Upper lobe of right lung (tissue), 1 donor: ENCODE data around the gene B4GALT4. TPM values are rescaled to one million over a fixed set of nuclear protein-coding genes. Genes with fewer than 3 reads are reported as not detected.
A peak's percentile ranks its signal among the peaks of the same experiment; 100 is the strongest.

Experiments used
- ATAC-seq: fragments of 200-7000 bp; cut with Tn5 transposase; one replicate; pipeline ENCODE4 v1.9.1; 2020; ENCODE audit warnings: mild to moderate bottlenecking, moderate library complexity
- DNase-seq: peaks from one replicate; pipeline ENCODE4 v3.0.0-alpha.2; 2020
- H3K27ac ChIP-seq: fragments of 200-600 bp; one replicate; pipeline ENCODE4 v1.8.0; 2022
- H3K27me3 ChIP-seq: fragments of 200-600 bp; one replicate; pipeline ENCODE4 v1.8.0; 2022; ENCODE audit warnings: mild to moderate bottlenecking
- H3K36me3 ChIP-seq: fragments of 200-600 bp; one replicate; pipeline ENCODE4 v1.8.0; 2022
- H3K4me1 ChIP-seq: fragments of 200-600 bp; one replicate; pipeline ENCODE4 v1.8.0; 2022
- H3K4me3 ChIP-seq: fragments of 200-600 bp; one replicate; pipeline ENCODE4 v1.8.0; 2022; ENCODE audit warnings: mild to moderate bottlenecking
- H3K9me3 ChIP-seq: fragments of 200-600 bp; one replicate; pipeline ENCODE4 v1.8.0; 2022
- intact Hi-C: fragments of 100-400 bp; cut with DNase I; formaldehyde crosslinking; loops from one replicate; pipeline ENCODE4 v1.11.0; 2022
- long read RNA-seq: library from polyadenylated mRNA; unstranded; transcript quantifications from one replicate; pipeline ENCODE4 v2.0.0, GENCODE V29; 2021
- total RNA-seq: library from RNA; stranded (reverse); fragmentation: NEBNext Ultra II Directional; extraction: Animal tissue kit (Norgen Biotek cat#: 25700); gene quantifications from one replicate; pipeline ENCODE4 v1.2.1, GENCODE V29; 2021
- TF ChIP-seq, protein P1 (sequence below): fragments of 200-600 bp; IDR thresholded peaks from one replicate; pipeline ENCODE4 v1.8.0; 2022; ENCODE audit warnings: antibody characterized with exemption
- donor health status: DM: no; HTN: yes; CAD: no; lungs with severe emphysema.

B4GALT4 gene, protein sequence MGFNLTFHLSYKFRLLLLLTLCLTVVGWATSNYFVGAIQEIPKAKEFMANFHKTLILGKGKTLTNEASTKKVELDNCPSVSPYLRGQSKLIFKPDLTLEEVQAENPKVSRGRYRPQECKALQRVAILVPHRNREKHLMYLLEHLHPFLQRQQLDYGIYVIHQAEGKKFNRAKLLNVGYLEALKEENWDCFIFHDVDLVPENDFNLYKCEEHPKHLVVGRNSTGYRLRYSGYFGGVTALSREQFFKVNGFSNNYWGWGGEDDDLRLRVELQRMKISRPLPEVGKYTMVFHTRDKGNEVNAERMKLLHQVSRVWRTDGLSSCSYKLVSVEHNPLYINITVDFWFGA
- total RNA-seq, result 15.8 TPM
- long read RNA-seq, transcript B4GALT4-202 (8 exons, 2,459 nt), result major isoform, 12 of 25 reads
- long read RNA-seq, partial matches to known transcripts, result 1 of 25 reads
- long read RNA-seq, other reads (novel, unspliced or antisense), result 10 of 25 reads

DNA sequence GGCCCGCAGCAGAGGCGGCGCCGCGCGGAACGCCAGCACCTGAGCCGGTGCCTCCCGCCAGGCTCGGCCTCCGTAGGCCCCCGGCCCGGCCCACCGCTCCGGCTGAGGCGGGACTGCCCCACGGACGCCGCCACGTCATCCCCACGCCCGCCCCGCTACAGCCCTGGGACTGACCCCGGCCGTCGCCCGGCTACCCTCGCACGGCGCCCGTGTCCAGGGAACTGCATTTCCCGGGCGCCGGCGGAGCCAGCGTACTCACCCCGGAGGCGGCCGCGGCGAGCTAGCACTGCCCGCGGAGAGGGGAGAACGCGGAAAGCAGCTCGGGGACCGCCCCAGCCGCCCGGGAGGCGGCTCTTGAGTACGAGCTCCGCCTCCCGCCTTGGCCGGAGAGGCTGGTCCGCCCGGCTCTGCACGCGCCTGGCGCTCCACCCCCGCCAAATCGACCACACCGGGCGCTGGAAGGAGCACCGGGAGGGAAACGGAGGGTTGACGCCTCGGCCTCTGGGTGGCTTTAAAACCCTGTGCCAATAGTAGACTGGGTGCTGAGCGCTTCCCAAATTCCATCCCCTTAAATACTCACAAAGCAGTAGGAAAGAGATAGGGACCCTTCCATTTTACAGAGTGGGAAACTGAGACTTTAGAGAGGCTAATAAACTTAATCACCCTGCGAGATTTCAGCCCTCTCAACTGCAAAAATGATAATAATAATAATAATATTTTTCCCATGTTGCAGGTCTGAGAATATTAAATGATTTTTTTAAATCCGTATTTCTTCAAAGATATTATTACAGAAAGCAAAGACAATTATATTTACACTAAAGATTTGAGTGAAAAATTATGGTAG is at the start of gene B4GALT4:
B4GALT4 (minus strand) TSS at position 288 of the 844 bp plus-strand sequence. CDS start 10,779 bp downstream, outside the sequence.
- TF ChIP-seq, protein P1, sequence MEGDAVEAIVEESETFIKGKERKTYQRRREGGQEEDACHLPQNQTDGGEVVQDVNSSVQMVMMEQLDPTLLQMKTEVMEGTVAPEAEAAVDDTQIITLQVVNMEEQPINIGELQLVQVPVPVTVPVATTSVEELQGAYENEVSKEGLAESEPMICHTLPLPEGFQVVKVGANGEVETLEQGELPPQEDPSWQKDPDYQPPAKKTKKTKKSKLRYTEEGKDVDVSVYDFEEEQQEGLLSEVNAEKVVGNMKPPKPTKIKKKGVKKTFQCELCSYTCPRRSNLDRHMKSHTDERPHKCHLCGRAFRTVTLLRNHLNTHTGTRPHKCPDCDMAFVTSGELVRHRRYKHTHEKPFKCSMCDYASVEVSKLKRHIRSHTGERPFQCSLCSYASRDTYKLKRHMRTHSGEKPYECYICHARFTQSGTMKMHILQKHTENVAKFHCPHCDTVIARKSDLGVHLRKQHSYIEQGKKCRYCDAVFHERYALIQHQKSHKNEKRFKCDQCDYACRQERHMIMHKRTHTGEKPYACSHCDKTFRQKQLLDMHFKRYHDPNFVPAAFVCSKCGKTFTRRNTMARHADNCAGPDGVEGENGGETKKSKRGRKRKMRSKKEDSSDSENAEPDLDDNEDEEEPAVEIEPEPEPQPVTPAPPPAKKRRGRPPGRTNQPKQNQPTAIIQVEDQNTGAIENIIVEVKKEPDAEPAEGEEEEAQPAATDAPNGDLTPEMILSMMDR, result no peak
- ATAC-seq (peak; percentile 97), DNase-seq (peak; percentile 95)
- no peaks in the 10 kb centered on the region for H3K27me3 ChIP-seq
- peak within 1 kb of the TSS; percentile 94 for H3K27ac ChIP-seq
- peaks cover 14% of the 10 kb centered on the region for H3K4me1 ChIP-seq
- peak within 1 kb of the TSS; percentile 81 for H3K4me3 ChIP-seq
- intact Hi-C loops, result no loop called here
- peaks cover 10% of the 10 kb centered on the region for H3K36me3 ChIP-seq
- H3K9me3 ChIP-seq, result no peaks in the 10 kb centered on the region

- TF ChIP-seq, protein P1, result no peak
Measured at GRCh38 chr3:119289404-119289770, 48.7 kb upstream of the B4GALT4 start.

GRCh38 chr3:119288669-119289403 is 48.2 kb upstream of the B4GALT4 start:
- DNase-seq (no peak), ATAC-seq (no peak)
- Histone ChIP-seq H3K4me1 (peaks cover 17% of the 10 kb centered on the region), H3K36me3 (no peaks in the 10 kb centered on the region), H3K9me3 (peaks cover 10% of the 10 kb centered on the region), H3K27me3 (no peaks in the 10 kb centered on the region), H3K4me3 (no peak overlapping the region), H3K27ac (no peak overlapping the region)
- intact Hi-C loops, result no loop called here
- TF ChIP-seq, protein P1, result no peak

More at GRCh38 chr3:119289404-119289770, 48.7 kb upstream of the B4GALT4 start:
- ATAC-seq, result peak; percentile 65
- H3K9me3 ChIP-seq, result peaks cover 10% of the 10 kb centered on the region
- no peaks in the 10 kb centered on the region for H3K36me3 ChIP-seq
- H3K4me1 ChIP-seq, result peaks cover 17% of the 10 kb centered on the region
- DNase-seq, result no peak
- H3K27ac ChIP-seq, result no peak overlapping the region
- no peak overlapping the region for H3K4me3 ChIP-seq
- intact Hi-C loops, result no loop called here
- no peaks in the 10 kb centered on the region for H3K27me3 ChIP-seq

- H3K4me1 ChIP-seq, result peaks cover 19% of the 10 kb centered on the region
- ATAC-seq (no peak), DNase-seq (no peak)
- TF ChIP-seq, protein P1, result no peak
- intact Hi-C loops, result no loop called here
- H3K36me3 ChIP-seq, result no peaks in the 10 kb centered on the region
- H3K27me3 ChIP-seq, result no peaks in the 10 kb centered on the region
- H3K4me3 ChIP-seq, result no peak overlapping the region
- H3K27ac ChIP-seq, result peak overlapping the region; percentile 73
- no peaks in the 10 kb centered on the region for H3K9me3 ChIP-seq
Measured at GRCh38 chr3:119279584-119280243, 39.0 kb upstream of the B4GALT4 start.

DNA sequence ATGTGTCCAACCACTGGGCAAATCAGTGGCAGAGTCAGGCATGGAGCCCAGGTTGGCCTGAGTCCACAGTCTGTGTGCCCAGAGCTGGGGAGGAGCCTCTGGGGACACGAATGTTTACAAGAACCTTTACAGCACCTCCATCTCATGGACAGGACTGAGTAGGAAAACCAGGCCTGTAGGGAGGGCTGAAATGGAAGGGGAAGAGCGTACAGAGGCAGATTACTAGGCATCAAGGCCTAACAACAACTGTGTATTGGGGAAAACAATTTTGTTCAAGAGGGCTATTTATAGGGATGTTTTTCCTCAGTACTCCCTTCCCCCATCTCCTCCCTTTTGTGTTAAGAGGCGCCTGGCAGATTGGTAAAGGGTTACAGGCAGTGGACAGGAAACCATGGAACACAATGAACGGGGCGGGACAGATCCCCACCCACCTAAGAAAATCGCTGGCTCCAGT is 38.5 kb upstream of the B4GALT4 start:
- peak; percentile 77 for ATAC-seq
- DNase-seq, result peak; percentile 81
- peak overlapping the region; percentile 73 for H3K27ac ChIP-seq

More for the DNA sequence above, 38.5 kb upstream of the B4GALT4 start:
- intact Hi-C loops, result no loop called here
- Histone ChIP-seq H3K36me3 (no peaks in the 10 kb centered on the region), H3K9me3 (no peaks in the 10 kb centered on the region), H3K4me1 (peaks cover 19% of the 10 kb centered on the region), H3K27me3 (no peaks in the 10 kb centered on the region), H3K4me3 (no peak overlapping the region)
- TF ChIP-seq, protein P1, result no peak
